Suppressor macrophage (primary cell): ENCODE measurements around the gene SLC38A4.
"Not testable (repeated sequence)": the region's sequence is repeated elsewhere in the genome, so short reads cannot be mapped to it uniquely, and the experiment has no call there.

Source experiments
- DNase-seq, 4 experiments: peaks; one replicate each; pipeline ENCODE4 v3.0.0-alpha.2; 2020 to 2022

The SLC38A4 gene

GRCh38 chr12:46775796-46776195 is 50.0 kb downstream of the SLC38A4 start:
- DNase-seq, result no peak

- DNase-seq, result no peak
These were observed 51.5 kb downstream of the SLC38A4 start for GRCh38 chr12:46774322-46774633.

- DNase-seq, result no peak
These were observed 52.0 kb downstream of the SLC38A4 start for GRCh38 chr12:46773586-46774321.

GRCh38 chr12:46771268-46771827 is 54.4 kb downstream of the SLC38A4 start:
- no peak for DNase-seq

GRCh38 chr12:46770501-46771183 is 55.2 kb downstream of the SLC38A4 start:
- no peak for DNase-seq

- no peak for DNase-seq
These were observed 61.8 kb downstream of the SLC38A4 start for GRCh38 chr12:46764005-46764404.

- no peak for DNase-seq
These were observed 62.6 kb downstream of the SLC38A4 start for GRCh38 chr12:46763230-46763629.

GRCh38 chr12:46754550-46754949 is 71.2 kb downstream of the SLC38A4 start:
- no peak for DNase-seq

GRCh38 chr12:46752396-46752795 is 73.4 kb downstream of the SLC38A4 start:
- DNase-seq, result no peak

GRCh38 chr12:46751173-46751572 is 74.6 kb downstream of the SLC38A4 start:
- DNase-seq, result no peak

GRCh38 chr12:46749322-46749721 is 76.5 kb downstream of the SLC38A4 start:
- no peak for DNase-seq

- DNase-seq, result no peak
These were observed 81.5 kb downstream of the SLC38A4 start for GRCh38 chr12:46744283-46744682.

- DNase-seq, result no peak
These were observed 82.3 kb downstream of the SLC38A4 start for GRCh38 chr12:46743456-46743855.

- DNase-seq, result not testable (repeated sequence)
These were observed 83.5 kb downstream of the SLC38A4 start for GRCh38 chr12:46742271-46742670.

- peak in 1 of 4 experiments; percentile 5 for DNase-seq
These were observed 100.5 kb downstream of the SLC38A4 start for GRCh38 chr12:46725332-46725731.

GRCh38 chr12:46723629-46724419 is 102.0 kb downstream of the SLC38A4 start:
- DNase-seq, result no peak

- no peak for DNase-seq
These were observed 103.2 kb downstream of the SLC38A4 start for GRCh38 chr12:46722394-46723185.

GRCh38 chr12:46718495-46718894 is 107.3 kb downstream of the SLC38A4 start:
- no peak for DNase-seq

- no peak for DNase-seq
These were observed 107.9 kb downstream of the SLC38A4 start for GRCh38 chr12:46717868-46718267.

- DNase-seq, result no peak
These were observed 108.6 kb downstream of the SLC38A4 start for GRCh38 chr12:46717159-46717558.
